Measurements from ENCODE around the gene ABI3.

- no peak for TF ChIP-seq POLR2AphosphoS5 (IDR thresholded peaks at IDR 0.05; ENCODE audit: low read depth, low read length)
- TF ChIP-seq REST (IDR thresholded peaks at IDR 0.05; ENCODE audit: insufficient read depth in 1 of 2, low read depth in 2 of 2, low read length in 2 of 2): no peak
- no peak for TF ChIP-seq SIN3A (IDR thresholded peaks at IDR 0.05; ENCODE audit: borderline replicate concordance, insufficient read depth, low read length)
Measured at GRCh38 chr17:49214676-49215360, 4.3 kb downstream of the ABI3 start.
